Transverse colon (tissue), 4 donors: ENCODE data around the gene IFITM5.

Source experiments
- EP300 ChIP-seq: sonication (generic); formaldehyde crosslinking; IDR thresholded peaks from one replicate; pipeline ENCODE4 v1.6.1; 2017; ENCODE audit warnings: antibody characterized with exemption, low read depth
- POLR2A ChIP-seq: fragments of 450-650 bp; IDR thresholded peaks from one replicate; pipeline ENCODE4 v1.6.1; 2016; ENCODE audit warnings: antibody characterized with exemption, mild to moderate bottlenecking, moderate library complexity
- POLR2AphosphoS5 ChIP-seq, 3 donors: sonication (generic); formaldehyde crosslinking; IDR thresholded peaks; one replicate each; pipeline ENCODE4 v1.6.1; 2016; ENCODE audit warnings: antibody characterized with exemption in 3 of 3
- TF ChIP-seq, protein P1 (sequence below), 5 experiments: fragments of 200-600 bp in 3 of 5; fragments of 450-650 bp in 2 of 5; sonication (generic) in 3 of 5; IDR thresholded peaks; 1 replicate in 2 of 5; 2 replicates in 3 of 5; pipeline ENCODE4 v1.5.1; 2016 to 2017; ENCODE audit warnings: antibody characterized with exemption in 5 of 5, inconsistent platforms in 3 of 5, mild to moderate bottlenecking in 2 of 5, moderate library complexity in 1 of 5

DNA sequence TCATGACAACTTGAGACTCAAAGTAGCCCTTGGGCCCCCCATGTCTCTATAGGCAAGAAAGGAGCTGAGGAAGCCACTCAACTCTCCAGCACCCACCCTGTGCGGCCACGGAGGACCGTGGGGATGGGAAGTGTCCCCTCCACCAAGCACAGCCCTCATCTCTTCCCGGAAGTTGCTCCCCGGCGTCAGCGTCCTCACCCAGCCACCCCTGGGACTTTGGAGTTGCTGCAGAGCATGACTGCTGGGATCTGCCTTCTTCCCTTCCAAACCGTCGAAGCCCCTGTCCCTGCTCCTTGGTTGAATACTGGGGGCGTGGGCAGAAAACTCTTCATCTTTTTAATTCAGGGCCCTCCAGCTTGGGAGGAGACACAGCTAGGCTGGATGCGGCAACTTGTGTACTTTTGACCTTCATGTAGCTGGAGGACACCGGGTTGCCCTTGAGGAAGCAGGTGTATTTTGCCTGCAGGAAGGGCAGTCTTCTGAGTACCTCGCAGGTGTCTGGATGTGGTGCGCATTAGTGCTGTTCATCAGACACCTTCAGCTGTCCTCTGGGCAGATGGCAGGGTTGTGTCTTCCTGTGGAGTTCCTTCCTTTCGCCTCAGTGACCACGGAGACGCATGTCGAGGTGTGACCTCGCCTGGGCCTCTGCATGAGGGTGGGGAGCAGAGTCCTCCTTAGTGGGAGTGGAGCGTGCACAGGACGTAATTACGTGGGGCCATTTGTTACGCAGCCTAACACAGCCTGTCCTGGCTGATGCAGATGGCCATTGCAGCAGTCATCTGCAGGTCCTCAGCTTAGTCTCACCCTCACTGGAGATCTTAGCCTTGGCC lies 33.5 kb upstream of the IFITM5 start:
- TF ChIP-seq, protein P1, sequence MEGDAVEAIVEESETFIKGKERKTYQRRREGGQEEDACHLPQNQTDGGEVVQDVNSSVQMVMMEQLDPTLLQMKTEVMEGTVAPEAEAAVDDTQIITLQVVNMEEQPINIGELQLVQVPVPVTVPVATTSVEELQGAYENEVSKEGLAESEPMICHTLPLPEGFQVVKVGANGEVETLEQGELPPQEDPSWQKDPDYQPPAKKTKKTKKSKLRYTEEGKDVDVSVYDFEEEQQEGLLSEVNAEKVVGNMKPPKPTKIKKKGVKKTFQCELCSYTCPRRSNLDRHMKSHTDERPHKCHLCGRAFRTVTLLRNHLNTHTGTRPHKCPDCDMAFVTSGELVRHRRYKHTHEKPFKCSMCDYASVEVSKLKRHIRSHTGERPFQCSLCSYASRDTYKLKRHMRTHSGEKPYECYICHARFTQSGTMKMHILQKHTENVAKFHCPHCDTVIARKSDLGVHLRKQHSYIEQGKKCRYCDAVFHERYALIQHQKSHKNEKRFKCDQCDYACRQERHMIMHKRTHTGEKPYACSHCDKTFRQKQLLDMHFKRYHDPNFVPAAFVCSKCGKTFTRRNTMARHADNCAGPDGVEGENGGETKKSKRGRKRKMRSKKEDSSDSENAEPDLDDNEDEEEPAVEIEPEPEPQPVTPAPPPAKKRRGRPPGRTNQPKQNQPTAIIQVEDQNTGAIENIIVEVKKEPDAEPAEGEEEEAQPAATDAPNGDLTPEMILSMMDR (IDR thresholded peaks at IDR 0.05) = no peak
- TF ChIP-seq POLR2AphosphoS5 (IDR thresholded peaks at IDR 0.05) (no peak), POLR2A (no peak), EP300 (no peak)
